ENCODE data around the gene WDFY1.

GRCh38 chr2:223916181-223916920, 28.8 kb downstream of the WDFY1 start:
- no peak for TF ChIP-seq CTCF (IDR thresholded peaks at IDR 0.05)
- TF ChIP-seq POLR2A (IDR thresholded peaks at IDR 0.05): no peak
- no peak for TF ChIP-seq POLR2AphosphoS5 (IDR thresholded peaks at IDR 0.05)
